A549 (cell line): ENCODE data around the gene ARRDC4. TPM values are rescaled to one million over a fixed set of nuclear protein-coding genes. Genes with fewer than 3 reads are reported as not detected.
A peak's percentile ranks its signal among the peaks of the same experiment; 100 is the strongest.

ENCODE experiments used
- ATAC-seq, 2 experiments: fragments of 200-7000 bp in 1 of 2; fragments of >200 bp in 1 of 2; cut with Nextera tagmentation in 1 of 2; cut with Tn5 transposase in 1 of 2; 3 replicates each; pipeline versions ENCODE4 v1.8.0 to v1.9.1; 2018 to 2020; ENCODE audit warnings: mild to moderate bottlenecking in 1 of 2, moderate library complexity in 1 of 2
- CTCF ChIA-PET: fragments of 300-600 bp; sonication (Branson Sonifier 250); formaldehyde crosslinking; extraction: SDS; loops from one replicate; lab custom pipeline; 2021; ENCODE audit warnings: antibody characterized with exemption, inconsistent platforms; lab: Yijun Ruan, JAX
- POLR2A ChIA-PET: fragments of 350-600 bp; formaldehyde crosslinking; extraction: SDS; loops from one replicate; lab custom pipeline; 2021; ENCODE audit warnings: antibody characterized with exemption, inconsistent platforms; lab: Yijun Ruan, JAX
- DNase-seq, 2 experiments: peaks; one replicate each; pipeline versions ENCODE4 v3.0.0 to v3.0.0-alpha.2; 2011 to 2016; ENCODE audit warnings: low read depth in 1 of 2, low spot score in 1 of 2
- FAIRE-seq: peaks from 2 replicates; lab custom pipeline; 2011; peaks lifted over from hg19 to GRCh38; lab: Jason Lieb, UNC
- H3K27ac ChIP-seq, 2 experiments: fragments of >200 bp; sonication (Bioruptor Twin); formaldehyde crosslinking; 3 replicates each; pipeline ENCODE4 v1.5.1; 2016 to 2017
- H3K4me1 ChIP-seq: fragments of >200 bp; sonication (Bioruptor Twin); formaldehyde crosslinking; 3 replicates; pipeline ENCODE4 v1.6.1; 2016
- H3K4me2 ChIP-seq: fragments of >200 bp; sonication (Bioruptor Twin); formaldehyde crosslinking; 3 replicates; pipeline ENCODE4 v1.6.1; 2016
- H3K4me3 ChIP-seq: fragments of >200 bp; sonication (Bioruptor Twin); formaldehyde crosslinking; 3 replicates; pipeline ENCODE4 v1.5.1; 2016
- H3K9me3 ChIP-seq: fragments of >200 bp; sonication (Bioruptor Twin); formaldehyde crosslinking; 3 replicates; pipeline ENCODE4 v1.6.1; 2016
- CEBPB ChIP-seq, 2 experiments: fragments of >200 bp in 1 of 2; sonication (Bioruptor Twin) in 1 of 2; formaldehyde crosslinking in 1 of 2; IDR thresholded peaks; 2 replicates each; pipeline ENCODE4 v1.6.1; 2012 to 2016
- CHD4 ChIP-seq: fragments of 200-600 bp; sonication (generic); IDR thresholded peaks from 2 replicates; pipeline ENCODE4 v1.6.1; 2016; ENCODE audit warnings: antibody characterized with exemption, mild to moderate bottlenecking, borderline replicate concordance
- FOXS1 ChIP-seq: fragments of 250-450 bp; sonication (Bioruptor Pico); IDR thresholded peaks from 2 replicates; pipeline ENCODE4 v1.5.0; 2020; ENCODE audit warnings: mild to moderate bottlenecking, moderate library complexity
- HOXB5 ChIP-seq: fragments of 250-450 bp; sonication (Bioruptor Pico); IDR thresholded peaks from 2 replicates; pipeline ENCODE4 v1.5.0; 2020; ENCODE audit warnings: mild to moderate bottlenecking, moderate library complexity
- KDM5A ChIP-seq: fragments of 200-600 bp; sonication (generic); IDR thresholded peaks from 2 replicates; pipeline ENCODE4 v1.6.1; 2016; ENCODE audit warnings: antibody characterized with exemption, mild to moderate bottlenecking
- MAFK ChIP-seq: fragments of 450-650 bp; IDR thresholded peaks from 2 replicates; pipeline ENCODE4 v1.6.1; 2014; ENCODE audit not compliant: partially characterized antibody
- MAZ ChIP-seq: fragments of 150-350 bp; IDR thresholded peaks from 2 replicates; pipeline ENCODE4 v1.6.1; 2014; ENCODE audit warnings: antibody characterized with exemption, low read depth, low read length, borderline replicate concordance
- MYC ChIP-seq: IDR thresholded peaks from 2 replicates; pipeline ENCODE4 v1.6.1; 2012; ENCODE audit warnings: mild to moderate bottlenecking, inconsistent platforms, low read length, improper control_type of control experiment, borderline replicate concordance
- POLR2AphosphoS2 ChIP-seq: conservative IDR thresholded peaks from 2 replicates; pipeline ENCODE4 v1.6.1; 2012; ENCODE audit warnings: low read length, improper control_type of control experiment, inconsistent platforms
- RAD21 ChIP-seq, 2 experiments: fragments of >200 bp in 1 of 2; sonication (Bioruptor Twin) in 1 of 2; formaldehyde crosslinking in 1 of 2; IDR thresholded peaks in 1 of 2; conservative IDR thresholded peaks in 1 of 2; 2 replicates in 1 of 2; 3 replicates in 1 of 2; pipeline ENCODE4 v1.6.1; 2012 to 2018; ENCODE audit warnings: inconsistent platforms in 1 of 2
- RCOR1 ChIP-seq: fragments of 150-350 bp; IDR thresholded peaks from 2 replicates; pipeline ENCODE4 v1.6.1; 2014; ENCODE audit warnings: antibody characterized with exemption, low read length, low read depth
- RFX5 ChIP-seq: fragments of 450-650 bp; IDR thresholded peaks from 2 replicates; pipeline ENCODE4 v1.7.1; 2014; ENCODE audit warnings: antibody characterized with exemption, mild to moderate bottlenecking, moderate library complexity
- SREBF2 ChIP-seq: fragments of 450-650 bp; IDR thresholded peaks from 2 replicates; pipeline ENCODE4 v1.6.1; 2014; ENCODE audit warnings: mild to moderate bottlenecking, moderate library complexity
- ZFP36 ChIP-seq: fragments of 450-650 bp; IDR thresholded peaks from 2 replicates; pipeline ENCODE4 v1.6.1; 2014; ENCODE audit warnings: borderline replicate concordance; ENCODE audit not compliant: partially characterized antibody
- WGBS: methylation state at CpG from one replicate; pipeline ENCODE4 v1.1.6; 2017; ENCODE audit errors: missing lambda C conversion rate; 5-methylcytosine and 5-hydroxymethylcytosine counted together
- polyA plus RNA-seq, 4 experiments: library from polyadenylated mRNA; depleted of rRNA in 3 of 4; stranded (reverse); fragments of >200 nt; fragmentation: RNase III in 1 of 4; extraction: RNeasy Plus Mini Kit Qiagen cat#74134 plus additional on column Dnase treatment in 1 of 4; gene quantifications; 2 replicates in 3 of 4; 3 replicates in 1 of 4; pipeline ENCODE4 v1.2.3, GENCODE V29; 2011 to 2017
- TF ChIP-seq, protein P1 (sequence below): fragments of 450-650 bp; IDR thresholded peaks from 2 replicates; pipeline ENCODE4 v1.6.1; 2014; ENCODE audit warnings: antibody characterized with exemption
- TF ChIP-seq, protein P2 (sequence below): fragments of >200 bp; sonication (Bioruptor Twin); formaldehyde crosslinking; IDR thresholded peaks from 3 replicates; pipeline ENCODE4 v1.5.1; 2016
- TF ChIP-seq, protein P3 (sequence below): fragments of 150-350 bp; IDR thresholded peaks from 2 replicates; pipeline ENCODE4 v1.6.1; 2014; ENCODE audit warnings: low read depth, mild to moderate bottlenecking, low read length
- TF ChIP-seq, protein P4 (sequence below): fragments of 250-450 bp; sonication (Bioruptor Pico); IDR thresholded peaks from 2 replicates; pipeline ENCODE4 v1.5.0; 2020; ENCODE audit warnings: low read depth, mild to moderate bottlenecking, moderate library complexity
- TF ChIP-seq, protein P5 (sequence below): IDR thresholded peaks from 2 replicates; pipeline ENCODE4 v1.6.1; 2012
- TF ChIP-seq, protein P6 (sequence below): fragments of >200 bp; sonication (Bioruptor Twin); formaldehyde crosslinking; IDR thresholded peaks from 3 replicates; pipeline ENCODE4 v1.6.1; 2016
- TF ChIP-seq, protein P7 (sequence below): fragments of 250-450 bp; sonication (Bioruptor Pico); IDR thresholded peaks from 2 replicates; pipeline ENCODE4 v1.5.0; 2021; ENCODE audit warnings: mild to moderate bottlenecking, moderate library complexity, borderline replicate concordance

The ARRDC4 gene
- polyA plus RNA-seq, 2 of the 4 experiments (the other 2 are of a cell fraction), result 0.19 to 2.2 TPM

DNA sequence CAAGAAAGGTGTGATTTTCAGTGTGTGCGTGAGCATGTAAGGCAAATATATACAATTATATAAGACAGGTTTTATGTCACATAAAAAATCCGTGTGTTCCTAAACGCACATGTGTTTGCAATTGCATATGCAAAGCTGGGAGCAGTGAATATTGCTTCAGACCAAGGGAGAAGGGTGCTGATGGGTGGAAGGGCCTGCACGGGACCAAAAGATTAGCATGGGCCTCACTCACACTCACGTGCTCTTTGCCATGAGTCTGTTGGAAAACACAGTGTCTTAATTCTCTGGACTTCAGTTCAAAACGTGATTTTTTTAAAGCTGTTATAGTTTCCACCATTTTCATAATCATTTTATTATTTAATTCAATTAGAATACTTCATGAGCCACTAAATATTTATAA, 7.2 kb upstream of the ARRDC4 start:
- TF ChIP-seq POLR2AphosphoS2 (no peak), FOXS1 (CRISPR knock-in tag) (no peak)
- TF ChIP-seq, all 56 proteins: peak for 0
- ChIA-PET CTCF (no interaction called here), POLR2A (no interaction called here)
- no peak overlapping the region for H3K4me3 ChIP-seq
- no peak overlapping the region for H3K27ac ChIP-seq
- H3K9me3 ChIP-seq, result no peaks in the 10 kb centered on the region
- ATAC-seq (no peak), DNase-seq (no peak), FAIRE-seq (no peak)
- H3K4me2 ChIP-seq, result no peak overlapping the region
- WGBS, result 28% methylated on average over 6 of the region's 6 CpGs
- no peaks in the 10 kb centered on the region for H3K4me1 ChIP-seq

DNA sequence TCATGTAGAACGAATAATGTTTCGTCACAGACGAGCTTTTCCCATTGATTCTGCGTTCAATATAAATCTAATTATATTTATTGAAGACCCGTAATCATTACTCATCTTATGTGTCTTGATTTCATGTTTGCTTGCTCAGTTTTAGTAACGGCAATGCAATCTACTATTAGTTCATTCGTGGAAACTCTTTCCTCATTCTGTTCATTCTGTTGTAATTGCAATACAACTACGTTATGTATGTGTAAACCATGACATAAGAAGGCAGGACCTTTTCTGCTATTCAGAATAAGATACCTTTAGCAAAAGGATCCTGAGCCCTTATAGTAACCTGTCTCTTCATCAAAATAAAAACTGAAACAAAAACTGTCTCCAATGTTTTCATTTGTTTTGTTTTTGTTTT, 6.8 kb upstream of the ARRDC4 start:
- FAIRE-seq, result peak; percentile 13
- no peaks in the 10 kb centered on the region for H3K4me1 ChIP-seq
- TF ChIP-seq RAD21 (conservative IDR thresholded peaks at IDR 0.05 in 1 of 2, IDR thresholded peaks at IDR 0.05 in 1 of 2), result no peak
- no peak for TF ChIP-seq MAFK
- TF ChIP-seq CHD4, result no peak
- TF ChIP-seq POLR2AphosphoS2, result no peak
- TF ChIP-seq, protein P1, sequence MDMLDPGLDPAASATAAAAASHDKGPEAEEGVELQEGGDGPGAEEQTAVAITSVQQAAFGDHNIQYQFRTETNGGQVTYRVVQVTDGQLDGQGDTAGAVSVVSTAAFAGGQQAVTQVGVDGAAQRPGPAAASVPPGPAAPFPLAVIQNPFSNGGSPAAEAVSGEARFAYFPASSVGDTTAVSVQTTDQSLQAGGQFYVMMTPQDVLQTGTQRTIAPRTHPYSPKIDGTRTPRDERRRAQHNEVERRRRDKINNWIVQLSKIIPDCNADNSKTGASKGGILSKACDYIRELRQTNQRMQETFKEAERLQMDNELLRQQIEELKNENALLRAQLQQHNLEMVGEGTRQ, result no peak
- TF ChIP-seq MYC, result no peak
- TF ChIP-seq RFX5, result no peak
- TF ChIP-seq, protein P2, sequence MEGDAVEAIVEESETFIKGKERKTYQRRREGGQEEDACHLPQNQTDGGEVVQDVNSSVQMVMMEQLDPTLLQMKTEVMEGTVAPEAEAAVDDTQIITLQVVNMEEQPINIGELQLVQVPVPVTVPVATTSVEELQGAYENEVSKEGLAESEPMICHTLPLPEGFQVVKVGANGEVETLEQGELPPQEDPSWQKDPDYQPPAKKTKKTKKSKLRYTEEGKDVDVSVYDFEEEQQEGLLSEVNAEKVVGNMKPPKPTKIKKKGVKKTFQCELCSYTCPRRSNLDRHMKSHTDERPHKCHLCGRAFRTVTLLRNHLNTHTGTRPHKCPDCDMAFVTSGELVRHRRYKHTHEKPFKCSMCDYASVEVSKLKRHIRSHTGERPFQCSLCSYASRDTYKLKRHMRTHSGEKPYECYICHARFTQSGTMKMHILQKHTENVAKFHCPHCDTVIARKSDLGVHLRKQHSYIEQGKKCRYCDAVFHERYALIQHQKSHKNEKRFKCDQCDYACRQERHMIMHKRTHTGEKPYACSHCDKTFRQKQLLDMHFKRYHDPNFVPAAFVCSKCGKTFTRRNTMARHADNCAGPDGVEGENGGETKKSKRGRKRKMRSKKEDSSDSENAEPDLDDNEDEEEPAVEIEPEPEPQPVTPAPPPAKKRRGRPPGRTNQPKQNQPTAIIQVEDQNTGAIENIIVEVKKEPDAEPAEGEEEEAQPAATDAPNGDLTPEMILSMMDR, result no peak
- TF ChIP-seq ZFP36, result no peak
- TF ChIP-seq RCOR1, result no peak
- TF ChIP-seq, protein P3, sequence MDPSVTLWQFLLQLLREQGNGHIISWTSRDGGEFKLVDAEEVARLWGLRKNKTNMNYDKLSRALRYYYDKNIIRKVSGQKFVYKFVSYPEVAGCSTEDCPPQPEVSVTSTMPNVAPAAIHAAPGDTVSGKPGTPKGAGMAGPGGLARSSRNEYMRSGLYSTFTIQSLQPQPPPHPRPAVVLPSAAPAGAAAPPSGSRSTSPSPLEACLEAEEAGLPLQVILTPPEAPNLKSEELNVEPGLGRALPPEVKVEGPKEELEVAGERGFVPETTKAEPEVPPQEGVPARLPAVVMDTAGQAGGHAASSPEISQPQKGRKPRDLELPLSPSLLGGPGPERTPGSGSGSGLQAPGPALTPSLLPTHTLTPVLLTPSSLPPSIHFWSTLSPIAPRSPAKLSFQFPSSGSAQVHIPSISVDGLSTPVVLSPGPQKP, result no peak
- no peak for TF ChIP-seq KDM5A
- TF ChIP-seq, protein P4, sequence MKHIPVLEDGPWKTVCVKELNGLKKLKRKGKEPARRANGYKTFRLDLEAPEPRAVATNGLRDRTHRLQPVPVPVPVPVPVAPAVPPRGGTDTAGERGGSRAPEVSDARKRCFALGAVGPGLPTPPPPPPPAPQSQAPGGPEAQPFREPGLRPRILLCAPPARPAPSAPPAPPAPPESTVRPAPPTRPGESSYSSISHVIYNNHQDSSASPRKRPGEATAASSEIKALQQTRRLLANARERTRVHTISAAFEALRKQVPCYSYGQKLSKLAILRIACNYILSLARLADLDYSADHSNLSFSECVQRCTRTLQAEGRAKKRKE (CRISPR knock-in tag), result no peak
- TF ChIP-seq CEBPB (IDR thresholded peaks at IDR 0.05), result no peak
- TF ChIP-seq, protein P5, sequence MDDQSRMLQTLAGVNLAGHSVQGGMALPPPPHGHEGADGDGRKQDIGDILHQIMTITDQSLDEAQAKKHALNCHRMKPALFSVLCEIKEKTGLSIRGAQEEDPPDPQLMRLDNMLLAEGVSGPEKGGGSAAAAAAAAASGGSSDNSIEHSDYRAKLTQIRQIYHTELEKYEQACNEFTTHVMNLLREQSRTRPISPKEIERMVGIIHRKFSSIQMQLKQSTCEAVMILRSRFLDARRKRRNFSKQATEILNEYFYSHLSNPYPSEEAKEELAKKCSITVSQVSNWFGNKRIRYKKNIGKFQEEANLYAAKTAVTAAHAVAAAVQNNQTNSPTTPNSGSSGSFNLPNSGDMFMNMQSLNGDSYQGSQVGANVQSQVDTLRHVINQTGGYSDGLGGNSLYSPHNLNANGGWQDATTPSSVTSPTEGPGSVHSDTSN, result no peak
- TF ChIP-seq FOXS1 (CRISPR knock-in tag), result no peak
- WGBS, result 35% methylated on average over 8 of the region's 8 CpGs
- no peak for ATAC-seq
- ChIA-PET POLR2A (no interaction called here), CTCF (no interaction called here)
- DNase-seq, result no peak
- H3K4me3 ChIP-seq, result no peak overlapping the region
- H3K9me3 ChIP-seq, result no peaks in the 10 kb centered on the region
- no peak overlapping the region for H3K4me2 ChIP-seq
- H3K27ac ChIP-seq, result no peak overlapping the region

DNA sequence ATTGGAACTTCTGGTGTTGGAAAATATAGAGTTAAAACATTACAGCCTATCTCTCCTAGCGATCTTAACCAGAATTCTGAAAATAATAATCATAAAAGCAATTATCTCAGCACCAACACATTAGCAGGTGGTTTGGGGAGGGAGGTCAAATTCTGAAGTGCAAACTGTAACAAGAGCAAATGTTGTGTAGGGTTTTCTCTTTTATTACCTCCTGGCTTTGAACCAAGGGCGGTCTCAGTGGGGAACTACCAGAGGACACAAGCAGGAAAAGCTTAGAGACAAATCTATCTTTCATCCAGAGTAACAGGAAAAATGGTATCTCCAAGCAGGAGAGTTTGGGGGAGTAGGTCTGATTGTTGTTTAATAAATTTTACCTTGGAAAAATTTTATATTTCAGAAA, 5.5 kb upstream of the ARRDC4 start:
- no peak for FAIRE-seq
- H3K4me2 ChIP-seq, result no peak overlapping the region
- no peak for TF ChIP-seq RAD21 (conservative IDR thresholded peaks at IDR 0.05 in 1 of 2, IDR thresholded peaks at IDR 0.05 in 1 of 2)
- TF ChIP-seq, protein P6, sequence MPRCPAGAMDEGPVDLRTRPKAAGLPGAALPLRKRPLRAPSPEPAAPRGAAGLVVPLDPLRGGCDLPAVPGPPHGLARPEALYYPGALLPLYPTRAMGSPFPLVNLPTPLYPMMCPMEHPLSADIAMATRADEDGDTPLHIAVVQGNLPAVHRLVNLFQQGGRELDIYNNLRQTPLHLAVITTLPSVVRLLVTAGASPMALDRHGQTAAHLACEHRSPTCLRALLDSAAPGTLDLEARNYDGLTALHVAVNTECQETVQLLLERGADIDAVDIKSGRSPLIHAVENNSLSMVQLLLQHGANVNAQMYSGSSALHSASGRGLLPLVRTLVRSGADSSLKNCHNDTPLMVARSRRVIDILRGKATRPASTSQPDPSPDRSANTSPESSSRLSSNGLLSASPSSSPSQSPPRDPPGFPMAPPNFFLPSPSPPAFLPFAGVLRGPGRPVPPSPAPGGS, result no peak
- TF ChIP-seq SREBF2, result no peak
- TF ChIP-seq MAZ, result no peak
- TF ChIP-seq, protein P5, result no peak
- TF ChIP-seq HOXB5 (CRISPR knock-in tag), result no peak
- no peak for TF ChIP-seq CHD4
- no peak for TF ChIP-seq CEBPB (IDR thresholded peaks at IDR 0.05)
- TF ChIP-seq, protein P7, sequence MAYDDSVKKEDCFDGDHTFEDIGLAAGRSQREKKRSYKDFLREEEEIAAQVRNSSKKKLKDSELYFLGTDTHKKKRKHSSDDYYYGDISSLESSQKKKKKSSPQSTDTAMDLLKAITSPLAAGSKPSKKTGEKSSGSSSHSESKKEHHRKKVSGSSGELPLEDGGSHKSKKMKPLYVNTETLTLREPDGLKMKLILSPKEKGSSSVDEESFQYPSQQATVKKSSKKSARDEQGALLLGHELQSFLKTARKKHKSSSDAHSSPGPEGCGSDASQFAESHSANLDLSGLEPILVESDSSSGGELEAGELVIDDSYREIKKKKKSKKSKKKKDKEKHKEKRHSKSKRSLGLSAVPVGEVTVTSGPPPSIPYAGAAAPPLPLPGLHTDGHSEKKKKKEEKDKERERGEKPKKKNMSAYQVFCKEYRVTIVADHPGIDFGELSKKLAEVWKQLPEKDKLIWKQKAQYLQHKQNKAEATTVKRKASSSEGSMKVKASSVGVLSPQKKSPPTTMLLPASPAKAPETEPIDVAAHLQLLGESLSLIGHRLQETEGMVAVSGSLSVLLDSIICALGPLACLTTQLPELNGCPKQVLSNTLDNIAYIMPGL (CRISPR knock-in tag), result no peak

More for the DNA sequence above, 5.5 kb upstream of the ARRDC4 start:
- ATAC-seq, result no peak
- Histone ChIP-seq H3K4me3 (no peak overlapping the region), H3K4me1 (no peaks in the 10 kb centered on the region), H3K9me3 (no peaks in the 10 kb centered on the region), H3K27ac (no peak overlapping the region)
- POLR2A ChIA-PET, result no interaction called here
- CTCF ChIA-PET, result no interaction called here
- WGBS, result 1% methylated on average over 2 of the region's 2 CpGs
- DNase-seq, result no peak
